ENCODE measurements around the gene SNAP29.

DNA sequence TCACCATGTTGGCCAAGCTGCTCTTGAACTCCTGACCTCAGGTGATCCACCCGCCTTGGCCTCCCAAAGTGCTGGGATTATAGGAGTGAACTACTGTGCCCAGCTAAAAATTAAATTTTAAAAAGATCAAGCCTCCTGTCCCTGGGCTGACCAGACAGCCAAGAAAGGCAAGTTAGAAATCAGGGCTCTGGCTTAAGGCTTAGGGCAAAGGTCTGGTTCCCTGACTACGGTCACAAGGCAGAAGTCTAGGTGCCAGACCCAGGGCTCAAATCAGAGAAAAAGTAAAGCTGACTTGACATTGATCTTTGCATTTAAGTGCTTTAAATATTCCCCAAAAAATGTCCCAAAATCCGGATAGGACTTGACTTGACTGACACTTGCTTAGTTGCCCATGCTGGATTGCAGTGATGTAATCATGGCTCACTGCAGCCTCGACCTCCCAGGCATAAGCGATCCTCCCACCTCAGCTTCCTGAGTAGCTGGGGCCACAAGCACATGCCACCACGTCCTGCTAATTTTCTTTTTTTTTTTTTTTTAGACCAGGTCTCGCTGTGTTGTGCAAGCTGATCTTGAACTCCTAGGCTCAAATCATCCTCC lies 41.1 kb downstream of the SNAP29 start:
- TF ChIP-seq, protein P1, sequence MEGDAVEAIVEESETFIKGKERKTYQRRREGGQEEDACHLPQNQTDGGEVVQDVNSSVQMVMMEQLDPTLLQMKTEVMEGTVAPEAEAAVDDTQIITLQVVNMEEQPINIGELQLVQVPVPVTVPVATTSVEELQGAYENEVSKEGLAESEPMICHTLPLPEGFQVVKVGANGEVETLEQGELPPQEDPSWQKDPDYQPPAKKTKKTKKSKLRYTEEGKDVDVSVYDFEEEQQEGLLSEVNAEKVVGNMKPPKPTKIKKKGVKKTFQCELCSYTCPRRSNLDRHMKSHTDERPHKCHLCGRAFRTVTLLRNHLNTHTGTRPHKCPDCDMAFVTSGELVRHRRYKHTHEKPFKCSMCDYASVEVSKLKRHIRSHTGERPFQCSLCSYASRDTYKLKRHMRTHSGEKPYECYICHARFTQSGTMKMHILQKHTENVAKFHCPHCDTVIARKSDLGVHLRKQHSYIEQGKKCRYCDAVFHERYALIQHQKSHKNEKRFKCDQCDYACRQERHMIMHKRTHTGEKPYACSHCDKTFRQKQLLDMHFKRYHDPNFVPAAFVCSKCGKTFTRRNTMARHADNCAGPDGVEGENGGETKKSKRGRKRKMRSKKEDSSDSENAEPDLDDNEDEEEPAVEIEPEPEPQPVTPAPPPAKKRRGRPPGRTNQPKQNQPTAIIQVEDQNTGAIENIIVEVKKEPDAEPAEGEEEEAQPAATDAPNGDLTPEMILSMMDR (IDR thresholded peaks at IDR 0.05; ENCODE audit: low read depth, low read length, missing input control): no peak
- TF ChIP-seq, protein P2, sequence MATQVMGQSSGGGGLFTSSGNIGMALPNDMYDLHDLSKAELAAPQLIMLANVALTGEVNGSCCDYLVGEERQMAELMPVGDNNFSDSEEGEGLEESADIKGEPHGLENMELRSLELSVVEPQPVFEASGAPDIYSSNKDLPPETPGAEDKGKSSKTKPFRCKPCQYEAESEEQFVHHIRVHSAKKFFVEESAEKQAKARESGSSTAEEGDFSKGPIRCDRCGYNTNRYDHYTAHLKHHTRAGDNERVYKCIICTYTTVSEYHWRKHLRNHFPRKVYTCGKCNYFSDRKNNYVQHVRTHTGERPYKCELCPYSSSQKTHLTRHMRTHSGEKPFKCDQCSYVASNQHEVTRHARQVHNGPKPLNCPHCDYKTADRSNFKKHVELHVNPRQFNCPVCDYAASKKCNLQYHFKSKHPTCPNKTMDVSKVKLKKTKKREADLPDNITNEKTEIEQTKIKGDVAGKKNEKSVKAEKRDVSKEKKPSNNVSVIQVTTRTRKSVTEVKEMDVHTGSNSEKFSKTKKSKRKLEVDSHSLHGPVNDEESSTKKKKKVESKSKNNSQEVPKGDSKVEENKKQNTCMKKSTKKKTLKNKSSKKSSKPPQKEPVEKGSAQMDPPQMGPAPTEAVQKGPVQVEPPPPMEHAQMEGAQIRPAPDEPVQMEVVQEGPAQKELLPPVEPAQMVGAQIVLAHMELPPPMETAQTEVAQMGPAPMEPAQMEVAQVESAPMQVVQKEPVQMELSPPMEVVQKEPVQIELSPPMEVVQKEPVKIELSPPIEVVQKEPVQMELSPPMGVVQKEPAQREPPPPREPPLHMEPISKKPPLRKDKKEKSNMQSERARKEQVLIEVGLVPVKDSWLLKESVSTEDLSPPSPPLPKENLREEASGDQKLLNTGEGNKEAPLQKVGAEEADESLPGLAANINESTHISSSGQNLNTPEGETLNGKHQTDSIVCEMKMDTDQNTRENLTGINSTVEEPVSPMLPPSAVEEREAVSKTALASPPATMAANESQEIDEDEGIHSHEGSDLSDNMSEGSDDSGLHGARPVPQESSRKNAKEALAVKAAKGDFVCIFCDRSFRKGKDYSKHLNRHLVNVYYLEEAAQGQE (IDR thresholded peaks at IDR 0.05): no peak
- TF ChIP-seq SP1 (IDR thresholded peaks at IDR 0.05): no peak

All from liver (tissue), 3 donors.